Breast epithelium (tissue), 4 donors: ENCODE data around the gene SPATA17. TPM values are rescaled to one million over a fixed set of nuclear protein-coding genes. Genes with fewer than 3 reads are reported as not detected.

Experiments used
- DNase-seq, 2 donors: peaks; one replicate each; pipeline ENCODE4 v3.0.0-alpha.2; 2019; ENCODE audit warnings: low spot score in 2 of 2
- H3K27ac ChIP-seq, 2 donors: fragments of 200-600 bp; sonication (generic) in 1 of 2; one replicate each; pipeline ENCODE4 v1.5.1; 2016 to 2019; ENCODE audit warnings: mild to moderate bottlenecking in 1 of 2
- H3K27me3 ChIP-seq, 2 donors: fragments of 200-600 bp; sonication (generic) in 1 of 2; one replicate each; pipeline versions ENCODE4 v1.5.1 to v1.6.0; 2017 to 2019; ENCODE audit warnings: control low read depth in 1 of 2, mild to moderate bottlenecking in 1 of 2
- H3K36me3 ChIP-seq: fragments of 200-600 bp; one replicate; pipeline ENCODE4 v1.5.1; 2019
- H3K4me1 ChIP-seq, 2 donors: fragments of 200-600 bp; sonication (generic); one replicate each; pipeline ENCODE4 v1.5.1; 2016 to 2019; ENCODE audit warnings: control low read depth in 1 of 2
- H3K4me3 ChIP-seq, 3 donors: fragments of 200-600 bp; sonication (generic); 1 replicate in 2 of 3; 2 replicates in 1 of 3; pipeline ENCODE4 v1.5.1; 2016 to 2019; ENCODE audit warnings: mild to moderate bottlenecking in 3 of 3, moderate library complexity in 2 of 3
- H3K9me3 ChIP-seq, 2 donors: fragments of 200-600 bp; sonication (generic) in 1 of 2; one replicate each; pipeline ENCODE4 v1.5.1; 2016 to 2019; ENCODE audit warnings: control low read depth in 1 of 2
- POLR2A ChIP-seq: fragments of 450-650 bp; IDR thresholded peaks from one replicate; pipeline ENCODE4 v1.6.1; 2016; ENCODE audit warnings: antibody characterized with exemption, mild to moderate bottlenecking, moderate library complexity
- POLR2AphosphoS5 ChIP-seq, 3 donors: sonication (generic); formaldehyde crosslinking; IDR thresholded peaks; one replicate each; pipeline ENCODE4 v1.6.1; 2017; ENCODE audit warnings: antibody characterized with exemption in 3 of 3
- intact Hi-C: fragments of 100-400 bp; cut with DNase I; formaldehyde crosslinking; loops from one replicate; pipeline ENCODE4 v1.15.1; 2023; ENCODE audit warnings: low total_unique reads
- total RNA-seq, 3 donors: library from RNA; depleted of rRNA; stranded (reverse); fragments of >200 nt; gene quantifications; one replicate each; pipeline ENCODE4 v1.1.0, GENCODE V29; 2016
- TF ChIP-seq, protein P1 (sequence below), 3 donors: fragments of 450-650 bp; IDR thresholded peaks; one replicate each; pipeline ENCODE4 v1.5.1; 2016 to 2017; ENCODE audit warnings: antibody characterized with exemption in 3 of 3, mild to moderate bottlenecking in 3 of 3, moderate library complexity in 3 of 3

Gene SPATA17
- total RNA-seq, 3 donors from 2014 or later: 0.48 to 1.3 (median 0.59) TPM

DNA sequence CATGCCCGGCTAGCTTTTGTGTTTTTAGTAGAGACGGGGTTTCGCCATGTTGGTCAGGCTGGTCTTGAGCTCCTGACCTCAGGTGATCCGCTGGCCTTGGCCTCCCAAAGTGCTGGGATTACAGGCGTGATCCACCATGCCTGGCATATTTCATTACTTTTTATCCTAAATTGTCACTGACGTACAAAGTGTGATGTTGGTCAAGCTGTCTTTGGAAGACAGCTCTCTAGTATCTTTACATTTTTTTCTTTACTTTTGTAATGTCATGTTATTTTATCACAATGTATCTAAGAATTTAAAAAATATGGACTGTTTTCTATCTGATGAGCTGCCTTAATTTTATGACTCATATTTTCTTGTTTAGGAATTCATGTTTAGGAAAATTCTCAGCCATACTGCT lies 72.2 kb downstream of the SPATA17 start:
- no peak for DNase-seq
- TF ChIP-seq POLR2A (no peak), POLR2AphosphoS5 (IDR thresholded peaks at IDR 0.05) (no peak)
- TF ChIP-seq, protein P1, sequence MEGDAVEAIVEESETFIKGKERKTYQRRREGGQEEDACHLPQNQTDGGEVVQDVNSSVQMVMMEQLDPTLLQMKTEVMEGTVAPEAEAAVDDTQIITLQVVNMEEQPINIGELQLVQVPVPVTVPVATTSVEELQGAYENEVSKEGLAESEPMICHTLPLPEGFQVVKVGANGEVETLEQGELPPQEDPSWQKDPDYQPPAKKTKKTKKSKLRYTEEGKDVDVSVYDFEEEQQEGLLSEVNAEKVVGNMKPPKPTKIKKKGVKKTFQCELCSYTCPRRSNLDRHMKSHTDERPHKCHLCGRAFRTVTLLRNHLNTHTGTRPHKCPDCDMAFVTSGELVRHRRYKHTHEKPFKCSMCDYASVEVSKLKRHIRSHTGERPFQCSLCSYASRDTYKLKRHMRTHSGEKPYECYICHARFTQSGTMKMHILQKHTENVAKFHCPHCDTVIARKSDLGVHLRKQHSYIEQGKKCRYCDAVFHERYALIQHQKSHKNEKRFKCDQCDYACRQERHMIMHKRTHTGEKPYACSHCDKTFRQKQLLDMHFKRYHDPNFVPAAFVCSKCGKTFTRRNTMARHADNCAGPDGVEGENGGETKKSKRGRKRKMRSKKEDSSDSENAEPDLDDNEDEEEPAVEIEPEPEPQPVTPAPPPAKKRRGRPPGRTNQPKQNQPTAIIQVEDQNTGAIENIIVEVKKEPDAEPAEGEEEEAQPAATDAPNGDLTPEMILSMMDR (IDR thresholded peaks at IDR 0.05): no peak
- Histone ChIP-seq H3K27me3 (no peaks in the 10 kb centered on the region), H3K9me3 (peaks cover 0 to 3% of the 10 kb centered on the region in 2 donors), H3K27ac (no peak overlapping the region), H3K4me3 (no peak overlapping the region), H3K4me1 (no peaks in the 10 kb centered on the region), H3K36me3 (no peaks in the 10 kb centered on the region)
- intact Hi-C loops: no loop called here

GRCh38 chr1:217712925-217713597 lies 81.9 kb downstream of the SPATA17 start:
- Histone ChIP-seq H3K9me3 (no peaks in the 10 kb centered on the region), H3K27me3 (no peaks in the 10 kb centered on the region), H3K4me3 (no peak overlapping the region), H3K27ac (no peak overlapping the region), H3K4me1 (no peaks in the 10 kb centered on the region), H3K36me3 (no peaks in the 10 kb centered on the region)
- DNase-seq: no peak
- TF ChIP-seq, protein P1 (IDR thresholded peaks at IDR 0.05): no peak
- no peak for TF ChIP-seq POLR2AphosphoS5 (IDR thresholded peaks at IDR 0.05)
- no peak for TF ChIP-seq POLR2A
- intact Hi-C loops: no loop called here

DNA sequence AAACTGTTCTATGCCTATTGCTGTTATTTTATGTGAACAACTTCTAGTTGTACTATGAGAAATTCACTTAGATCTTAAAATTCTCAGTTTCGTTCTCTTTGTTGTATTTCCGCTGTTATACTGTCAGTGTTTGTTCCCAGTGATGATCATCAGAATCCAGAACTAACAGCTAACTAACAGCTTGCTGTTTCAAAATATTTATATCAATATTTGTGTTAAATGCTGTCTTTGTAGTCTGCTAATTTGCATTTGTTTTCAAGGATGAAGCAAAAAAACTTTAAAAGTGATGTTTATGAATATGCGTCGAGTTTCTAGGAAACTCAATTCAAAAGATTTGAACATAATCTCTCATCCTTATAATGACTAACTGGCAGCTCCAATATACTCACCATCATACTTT lies 84.5 kb downstream of the SPATA17 start:
- Histone ChIP-seq H3K27ac (no peak overlapping the region), H3K9me3 (no peaks in the 10 kb centered on the region), H3K4me3 (no peak overlapping the region), H3K27me3 (no peaks in the 10 kb centered on the region), H3K36me3 (no peaks in the 10 kb centered on the region), H3K4me1 (no peaks in the 10 kb centered on the region)
- TF ChIP-seq POLR2AphosphoS5 (IDR thresholded peaks at IDR 0.05) (no peak), POLR2A (no peak)
- TF ChIP-seq, protein P1 (IDR thresholded peaks at IDR 0.05): no peak
- intact Hi-C loops: no loop called here
- no peak for DNase-seq

GRCh38 chr1:217717959-217718358 lies 86.8 kb downstream of the SPATA17 start:
- TF ChIP-seq, protein P1 (IDR thresholded peaks at IDR 0.05): no peak
- no peak for TF ChIP-seq POLR2AphosphoS5 (IDR thresholded peaks at IDR 0.05)
- TF ChIP-seq POLR2A: no peak
- H3K36me3 ChIP-seq: no peaks in the 10 kb centered on the region
- H3K27ac ChIP-seq: no peak overlapping the region
- no peaks in the 10 kb centered on the region for H3K27me3 ChIP-seq
- H3K4me1 ChIP-seq: no peaks in the 10 kb centered on the region
- intact Hi-C loops: no loop called here
- no peak overlapping the region for H3K4me3 ChIP-seq
- H3K9me3 ChIP-seq: no peaks in the 10 kb centered on the region
- no peak for DNase-seq

DNA sequence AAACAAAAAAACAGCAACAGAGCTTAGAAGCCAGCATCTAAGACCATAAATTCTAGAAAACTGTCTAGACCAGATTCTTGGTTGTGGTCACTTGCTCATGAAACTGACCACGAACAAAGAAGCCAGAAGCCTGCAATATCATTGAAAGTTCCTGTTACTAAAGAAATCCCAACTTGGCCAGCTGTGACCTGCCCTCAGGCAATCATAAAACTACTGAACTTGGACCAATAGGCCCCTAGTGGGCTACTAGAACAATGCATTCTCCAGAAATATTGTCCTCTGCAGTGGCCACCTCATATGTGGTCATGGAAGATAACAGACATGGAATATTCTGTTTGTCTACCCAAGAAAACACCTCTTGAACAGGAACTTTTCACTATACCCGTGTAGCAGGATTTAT lies 87.7 kb downstream of the SPATA17 start:
- Histone ChIP-seq H3K27me3 (no peaks in the 10 kb centered on the region), H3K9me3 (no peaks in the 10 kb centered on the region), H3K36me3 (no peaks in the 10 kb centered on the region), H3K4me3 (no peak overlapping the region), H3K27ac (no peak overlapping the region), H3K4me1 (no peaks in the 10 kb centered on the region)
- TF ChIP-seq, protein P1 (IDR thresholded peaks at IDR 0.05): no peak
- no peak for TF ChIP-seq POLR2A
- TF ChIP-seq POLR2AphosphoS5 (IDR thresholded peaks at IDR 0.05): no peak
- intact Hi-C loops: no loop called here
- DNase-seq: no peak
